NCI-H187 treated with DMSO at 0.1 percent for 48 hours (cell line): ENCODE results near the gene SNAPC4.
"Not testable (repeated sequence)": the region's sequence is repeated elsewhere in the genome, so short reads cannot be mapped to it uniquely, and the experiment has no call there.

Source experiments
- DNase-seq: peaks from one replicate; lab custom pipeline; 2025; lab: John Stamatoyannopoulos, UW

The SNAPC4 gene

DNA sequence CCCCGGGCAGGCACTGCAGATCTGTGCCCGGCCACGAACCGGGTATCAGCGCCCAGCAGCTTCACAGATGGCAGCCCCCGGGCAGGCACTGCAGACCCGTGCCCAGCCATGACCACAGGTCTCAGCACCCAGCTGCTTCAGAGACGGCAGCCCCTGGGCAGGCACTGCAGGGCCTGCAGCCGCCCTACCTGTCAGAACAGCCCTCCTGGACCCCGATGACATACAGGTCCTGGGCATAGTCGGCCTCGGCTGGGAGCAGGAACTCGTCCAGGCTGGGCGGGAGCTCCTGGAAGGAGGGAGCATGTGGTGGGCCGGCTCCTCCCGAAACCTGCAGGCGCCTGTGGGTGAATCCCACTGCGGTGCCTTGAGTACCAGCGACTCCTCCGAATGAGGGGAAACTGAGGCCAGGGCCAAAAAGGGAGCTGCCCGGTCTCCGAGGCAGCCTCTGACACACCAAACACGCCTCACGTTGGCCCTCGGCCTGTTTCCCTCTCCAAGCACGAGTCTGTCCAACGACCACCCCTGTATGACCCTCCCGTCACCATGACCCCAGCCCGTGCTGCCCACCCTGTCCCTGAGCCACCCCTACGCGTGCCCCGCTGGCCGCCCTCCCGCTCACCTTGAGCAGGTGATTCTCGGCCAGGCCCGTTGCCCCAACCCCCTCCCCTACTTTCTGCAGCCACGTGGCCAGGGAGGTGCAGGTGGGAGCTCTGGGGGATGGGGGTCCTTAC, 34.0 kb upstream of the SNAPC4 start:
- DNase-seq = no peak

DNA sequence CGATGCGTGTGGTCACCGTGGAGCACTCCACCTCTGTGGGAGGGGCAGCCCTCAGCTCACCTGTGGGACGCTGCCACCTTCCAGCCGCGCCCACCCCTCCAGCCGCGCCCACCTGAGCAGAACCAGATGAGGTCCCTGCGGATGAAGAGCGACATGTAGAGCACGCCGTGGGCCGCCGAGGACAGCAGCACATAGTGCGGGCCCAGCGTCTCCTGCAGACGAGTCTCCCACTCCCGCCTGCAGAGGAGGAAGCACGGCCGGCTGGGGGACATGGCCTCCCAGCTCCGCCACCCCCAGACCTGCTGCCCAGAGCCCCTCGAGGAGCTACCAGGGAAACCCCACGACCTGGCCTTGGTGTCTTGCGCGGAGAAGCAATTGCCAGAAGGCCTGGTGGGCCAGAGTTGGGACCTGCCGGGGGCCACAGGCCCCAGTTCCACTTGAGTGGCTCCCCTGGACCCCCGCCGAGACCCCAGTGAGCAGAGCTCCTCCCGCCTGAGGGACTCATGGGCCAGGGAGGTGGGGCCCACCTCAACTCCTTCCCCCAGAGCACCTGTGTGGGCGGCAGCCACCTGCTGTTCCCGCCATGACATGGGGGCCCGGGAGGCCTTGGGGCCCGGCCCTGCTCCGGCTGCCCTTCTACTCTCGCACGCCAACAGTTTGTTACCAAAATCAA, 33.2 kb upstream of the SNAPC4 start:
- no peak for DNase-seq

DNA sequence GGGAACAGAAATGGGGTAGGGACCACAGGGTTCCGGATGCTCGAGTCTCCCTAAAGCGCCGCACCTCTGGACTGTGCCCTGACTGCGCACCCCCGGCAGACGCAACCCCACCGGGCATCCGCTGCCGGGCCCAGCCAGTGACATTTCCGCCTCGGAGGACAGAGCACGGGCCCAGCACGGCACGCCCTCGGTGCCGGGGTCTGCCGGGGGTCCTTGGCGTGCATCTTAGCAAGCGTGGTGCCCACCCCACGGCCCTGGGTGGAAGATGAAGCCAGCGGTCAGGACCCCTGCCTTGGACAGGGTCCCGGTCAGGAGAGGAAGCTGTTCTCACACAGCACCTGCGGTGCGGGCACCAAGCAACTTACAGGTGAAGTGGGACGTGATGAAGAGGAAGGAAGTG, 32.6 kb upstream of the SNAPC4 start:
- no peak for DNase-seq

DNA sequence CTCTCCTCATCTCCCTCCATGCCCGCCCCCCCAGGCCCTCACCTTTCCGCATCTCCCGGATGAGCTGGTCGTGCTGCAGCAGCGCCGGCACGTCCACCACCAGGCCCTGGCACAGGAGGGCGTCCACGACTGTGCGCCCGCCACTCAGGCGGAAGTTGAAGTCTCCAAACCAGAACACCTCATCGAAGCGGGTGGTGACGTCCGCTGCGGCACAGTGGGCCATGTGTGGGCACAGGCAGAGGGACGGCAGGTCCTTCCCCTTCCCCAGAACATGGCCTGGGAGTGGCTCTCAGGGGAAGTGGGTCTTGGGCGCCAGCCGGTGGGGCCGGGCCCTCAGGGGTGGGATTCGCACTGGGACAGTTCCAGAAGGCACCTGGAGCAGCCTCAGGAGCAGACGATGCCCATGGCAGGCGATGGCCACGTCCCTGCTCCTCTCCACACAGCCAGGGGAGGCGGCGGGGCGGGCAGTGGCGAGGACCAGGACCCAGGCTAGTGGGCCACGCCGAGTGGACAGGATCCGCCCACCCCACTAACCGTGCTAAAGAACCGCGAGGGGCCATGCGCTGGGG, 31.9 kb upstream of the SNAPC4 start:
- no peak for DNase-seq

DNA sequence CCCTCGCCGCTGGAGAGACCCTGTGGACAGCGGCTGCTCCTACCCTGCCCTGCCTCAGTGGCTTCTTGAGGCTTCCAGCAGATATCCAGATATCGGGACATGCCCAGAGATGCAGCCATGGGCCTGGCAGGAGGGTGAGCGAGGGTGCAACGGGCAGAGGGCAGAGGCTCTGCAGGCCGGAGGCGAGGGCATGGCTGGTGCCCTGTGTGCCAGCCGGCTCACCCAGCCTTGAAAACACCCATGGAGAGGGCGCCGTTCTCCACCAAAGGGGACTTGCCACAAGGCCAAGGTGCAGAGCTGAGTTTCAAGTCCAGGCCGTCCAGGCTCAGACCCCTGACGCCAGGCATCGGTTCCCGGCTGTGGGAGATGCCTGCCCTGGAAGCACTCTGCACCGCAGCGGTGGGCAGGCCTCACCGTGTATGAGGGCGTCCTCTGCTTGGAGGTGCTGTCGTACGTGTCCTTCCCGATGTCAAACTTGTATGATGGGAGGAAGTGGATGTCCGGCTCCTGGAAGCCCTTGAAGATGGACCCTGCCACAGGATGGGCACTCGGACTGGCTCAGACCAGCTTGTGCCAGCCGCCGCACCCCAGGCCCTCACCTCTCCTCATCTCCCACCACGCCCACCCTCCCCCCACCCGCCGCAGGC, 30.7 kb upstream of the SNAPC4 start:
- no peak for DNase-seq

DNA sequence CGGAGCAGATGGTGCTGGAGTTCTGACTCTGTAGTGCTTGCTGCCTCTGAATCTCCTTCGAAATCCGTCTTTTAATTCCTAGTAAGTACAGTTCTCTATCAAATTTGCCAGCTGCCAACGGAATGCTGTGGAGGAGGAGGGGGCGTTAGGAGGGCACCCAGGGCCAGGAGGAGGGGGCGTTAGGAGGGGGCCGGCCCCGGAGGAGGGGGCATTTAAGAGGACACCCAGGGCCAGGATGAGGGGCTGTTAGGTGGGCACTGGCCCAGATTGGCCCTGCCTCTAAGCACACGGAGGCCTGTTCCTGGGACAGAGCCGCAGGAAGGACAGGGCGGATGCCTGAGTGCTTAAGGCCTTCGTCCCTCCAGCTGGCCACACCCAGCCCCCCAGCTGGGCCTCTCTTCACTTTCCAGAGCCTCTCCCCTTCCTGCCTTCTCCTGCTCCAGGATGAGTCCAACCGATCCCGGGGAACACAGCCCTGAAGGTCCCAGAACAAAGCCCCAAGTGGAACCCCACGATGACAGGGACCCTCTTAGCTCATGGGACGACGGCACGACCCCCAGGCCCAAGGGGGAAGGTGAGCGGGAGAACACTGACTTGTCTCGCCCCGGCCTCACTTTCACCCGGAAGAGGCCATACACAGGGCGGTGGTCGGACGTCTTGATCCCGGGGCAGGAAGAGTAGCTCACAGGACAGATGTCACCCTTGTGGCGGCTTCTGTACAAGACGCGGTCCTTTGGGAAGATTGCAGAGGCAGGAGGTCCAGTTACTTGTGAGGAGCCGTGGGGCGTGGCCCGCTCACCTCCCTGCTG, 29.9 kb upstream of the SNAPC4 start:
- DNase-seq = no peak

DNA sequence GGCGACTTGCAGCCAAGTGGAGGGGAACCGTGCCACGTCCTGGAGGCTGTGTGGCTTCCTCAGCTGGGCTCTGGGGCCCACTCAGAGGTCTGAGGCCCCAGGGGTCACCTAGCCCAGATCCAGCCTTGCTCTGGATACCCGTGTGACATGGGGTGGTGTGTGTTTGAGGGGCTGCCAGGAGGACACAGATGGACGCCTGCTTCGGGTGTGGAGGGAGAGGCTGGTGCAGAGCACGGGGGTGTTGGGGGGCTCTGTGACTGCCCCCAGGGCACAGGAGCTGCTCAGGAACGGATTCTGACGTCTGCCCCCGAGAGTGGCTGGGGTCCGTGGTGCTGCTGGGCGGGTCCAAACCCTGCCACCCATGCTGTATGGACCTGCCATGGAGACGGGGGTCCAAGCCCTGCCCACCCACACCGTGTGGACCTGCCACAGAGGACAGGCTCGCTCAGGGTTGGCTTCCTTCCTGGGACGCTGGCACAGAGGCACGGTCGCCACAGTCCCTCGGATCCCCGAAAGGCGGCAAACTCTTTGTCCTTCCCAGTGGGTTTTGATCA, 29.2 kb upstream of the SNAPC4 start:
- no peak for DNase-seq

DNA sequence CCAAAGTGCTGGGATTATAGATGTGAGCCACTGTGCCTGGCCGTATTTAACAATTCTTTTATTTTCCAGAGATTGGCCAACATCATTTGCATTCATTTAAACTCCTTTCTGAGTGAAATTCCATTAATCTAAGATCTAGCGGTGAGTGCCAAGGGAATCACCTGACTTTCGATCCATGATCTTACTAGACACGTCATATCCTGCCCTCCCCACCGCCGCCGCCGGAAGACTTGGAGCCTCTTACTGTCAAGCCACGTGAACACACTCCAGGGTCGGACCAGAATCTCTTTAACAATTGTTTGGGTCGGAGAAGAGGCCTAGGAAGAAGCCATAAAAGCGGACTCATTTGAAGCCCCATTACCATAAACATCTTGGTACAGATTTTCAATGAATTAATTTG, 26.8 kb upstream of the SNAPC4 start:
- DNase-seq = no peak

DNA sequence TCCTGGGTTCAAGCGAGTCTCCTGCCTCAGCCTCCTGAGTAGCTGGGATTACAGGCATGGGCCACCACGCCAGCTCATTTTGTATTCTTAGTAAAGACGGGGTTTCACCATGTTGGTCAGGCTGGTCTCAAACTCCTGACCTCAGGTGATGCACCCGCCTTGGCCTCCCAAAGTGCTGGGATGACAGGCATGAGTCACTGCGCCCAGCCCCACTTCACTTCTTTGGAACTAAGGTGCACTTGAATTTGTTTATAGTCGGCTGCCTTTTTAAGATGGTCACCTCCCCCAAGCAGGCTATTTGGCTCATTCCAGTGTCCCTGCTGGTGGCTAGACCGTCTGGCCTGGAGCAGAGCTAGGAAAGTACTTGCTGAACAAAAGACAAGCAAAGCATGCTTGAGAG, 25.4 kb upstream of the SNAPC4 start:
- DNase-seq = not testable (repeated sequence)

DNA sequence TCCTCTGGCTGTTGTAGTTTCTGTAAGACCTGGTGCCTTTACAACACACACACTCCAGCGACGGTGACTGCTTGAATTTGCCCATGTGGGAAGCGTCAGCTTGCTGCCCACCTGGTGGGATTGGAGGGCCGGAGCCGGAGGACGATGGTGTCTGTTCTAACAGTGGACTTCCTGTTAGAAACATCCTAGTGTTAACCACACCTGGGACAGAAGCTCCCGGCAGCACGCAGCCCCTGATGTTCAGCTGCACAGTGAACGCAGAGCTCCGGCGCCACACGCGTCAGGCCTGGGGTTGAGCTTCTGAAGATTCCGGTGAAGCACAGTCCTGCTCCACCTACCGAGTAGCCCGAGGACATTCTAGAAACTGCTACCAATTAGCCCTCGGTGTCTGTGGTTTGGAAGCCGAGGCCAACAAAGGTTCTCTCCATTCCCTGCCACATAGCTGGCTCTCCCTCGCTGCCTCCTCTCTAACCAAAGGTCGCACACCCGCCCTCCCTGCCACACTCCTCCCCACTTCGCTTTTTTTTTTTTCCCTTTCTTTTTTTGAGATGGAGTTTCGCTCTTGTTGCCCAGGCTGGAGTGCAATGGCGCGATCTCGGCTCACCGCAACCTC, 24.9 kb upstream of the SNAPC4 start:
- DNase-seq = no peak

DNA sequence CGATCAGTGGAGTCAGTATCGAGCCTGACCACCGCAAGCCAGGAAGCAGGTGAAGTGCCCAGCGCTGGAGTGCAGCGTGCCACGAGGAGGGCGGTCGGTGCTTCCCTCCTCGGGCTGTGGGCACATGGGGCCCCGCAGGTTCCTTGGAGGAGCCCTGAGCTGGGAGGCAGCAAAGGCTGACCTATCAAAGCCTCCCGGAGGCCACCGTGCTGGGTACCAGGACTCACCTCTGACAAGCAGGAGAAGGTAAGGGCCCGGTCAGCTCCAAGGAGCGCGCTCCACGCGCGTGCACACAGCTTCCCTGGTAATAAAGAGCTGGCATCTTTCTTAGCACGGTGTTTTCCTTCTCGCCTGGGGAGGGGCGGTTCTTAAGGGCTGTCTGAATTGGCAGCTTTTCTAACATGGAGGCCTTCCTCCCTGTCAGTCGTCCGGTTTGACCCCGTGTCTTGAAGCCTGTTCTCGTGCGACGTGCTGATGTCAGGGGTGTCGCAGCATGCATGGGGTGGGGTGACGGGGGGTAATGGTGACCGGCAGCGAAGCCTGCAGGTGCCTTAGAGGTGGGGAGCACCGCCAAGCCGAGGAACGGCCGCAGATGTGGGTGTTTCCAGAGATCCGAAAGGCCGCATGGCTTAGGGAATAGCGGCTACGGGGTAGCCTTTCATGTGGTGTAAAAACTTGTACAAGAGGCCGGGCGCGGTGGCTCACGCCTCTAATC, 23.6 kb upstream of the SNAPC4 start:
- no peak for DNase-seq

DNA sequence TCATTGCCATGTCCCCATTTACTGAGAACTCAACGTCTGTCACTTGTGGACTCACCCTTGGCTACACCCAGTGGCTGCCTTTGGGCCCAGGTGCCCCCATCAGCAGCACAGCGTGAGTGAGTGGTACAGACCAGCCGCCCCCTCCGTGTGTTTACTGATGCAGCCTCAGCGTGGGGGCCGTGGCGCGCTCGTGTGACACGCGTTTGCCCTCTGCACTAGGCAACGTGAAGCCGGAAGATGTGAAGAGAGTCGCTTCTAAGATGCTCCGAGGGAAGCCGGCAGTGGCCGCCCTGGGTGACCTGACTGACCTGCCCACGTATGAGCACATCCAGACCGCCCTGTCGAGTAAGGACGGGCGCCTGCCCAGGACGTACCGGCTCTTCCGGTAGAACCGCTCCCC, 22.9 kb upstream of the SNAPC4 start:
- DNase-seq = no peak

DNA sequence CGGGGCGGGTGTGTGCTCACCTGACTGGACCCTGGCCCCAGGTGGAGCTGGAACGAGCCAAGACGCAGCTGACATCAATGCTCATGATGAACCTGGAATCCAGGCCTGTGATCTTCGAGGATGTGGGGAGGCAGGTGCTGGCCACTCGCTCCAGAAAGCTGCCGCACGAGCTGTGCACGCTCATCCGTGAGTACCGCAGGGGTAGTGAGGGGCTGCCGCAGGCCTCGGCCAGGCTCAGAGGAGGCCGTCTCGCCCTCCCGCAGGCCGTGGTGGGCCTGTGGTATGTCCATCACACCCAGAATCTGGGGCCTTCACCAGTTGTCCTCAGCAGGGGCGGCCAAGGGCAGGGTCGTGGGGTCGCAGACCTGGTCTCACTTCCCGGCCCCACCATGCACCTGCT, 21.8 kb upstream of the SNAPC4 start:
- no peak for DNase-seq

DNA sequence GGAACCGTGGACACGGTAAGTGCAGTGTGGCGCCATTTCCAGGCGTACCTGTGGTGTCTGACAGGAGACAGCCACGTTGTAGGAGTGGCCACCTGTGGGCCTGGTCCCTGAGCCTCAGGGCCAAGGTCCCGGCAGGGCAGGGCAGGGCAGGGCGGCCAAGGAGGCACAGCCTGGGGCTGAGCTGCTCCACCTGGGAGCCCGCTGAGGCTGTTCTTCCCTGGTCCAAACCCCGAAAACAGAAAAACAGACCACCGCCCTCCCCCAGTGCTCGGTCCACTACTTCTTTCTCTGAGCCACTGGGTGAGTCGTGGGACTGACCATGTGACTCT, 19.1 kb upstream of the SNAPC4 start:
- no peak for DNase-seq

DNA sequence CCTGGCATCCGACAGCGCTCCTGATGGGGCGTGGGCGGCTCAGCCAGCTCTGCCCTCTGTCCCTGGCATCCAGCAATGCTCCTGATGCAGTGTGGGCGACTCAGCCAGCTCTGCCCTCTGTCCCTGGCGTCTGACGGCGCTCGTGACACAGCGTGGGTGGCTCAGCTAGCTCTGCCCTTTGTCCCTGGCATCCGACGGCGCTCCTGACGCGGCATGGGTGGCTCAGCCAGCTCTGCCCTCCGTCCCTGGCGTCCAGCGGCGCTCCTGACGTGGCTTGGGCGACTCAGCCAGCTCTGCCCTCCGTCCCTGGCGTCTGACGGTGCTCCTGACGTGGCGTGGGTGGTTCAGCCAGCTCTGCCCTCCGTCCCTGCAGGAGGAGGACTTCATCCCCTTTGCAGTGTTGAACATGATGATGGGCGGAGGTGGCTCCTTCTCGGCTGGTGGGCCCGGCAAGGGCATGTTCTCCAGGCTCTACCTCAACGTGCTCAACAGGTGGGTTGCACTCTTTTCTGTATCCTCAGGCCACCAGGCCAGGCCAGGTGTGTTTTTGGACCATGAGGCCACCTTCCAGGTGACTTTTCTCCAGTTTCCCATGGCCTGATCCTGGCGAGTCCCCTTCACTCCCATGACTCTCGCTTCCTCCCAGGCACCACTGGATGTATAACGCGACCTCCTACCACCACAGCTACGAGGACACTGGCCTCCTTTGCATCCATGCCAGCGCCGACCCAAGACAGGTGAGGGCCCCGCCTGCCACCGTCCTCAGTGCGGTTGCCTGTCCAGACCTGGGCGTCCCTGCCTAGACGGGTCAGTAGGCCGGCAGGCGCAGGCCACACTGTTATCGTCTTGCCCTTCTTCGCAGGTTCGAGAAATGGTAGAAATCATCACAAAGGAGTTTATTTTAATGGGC, 18.5 kb upstream of the SNAPC4 start:
- no peak for DNase-seq

DNA sequence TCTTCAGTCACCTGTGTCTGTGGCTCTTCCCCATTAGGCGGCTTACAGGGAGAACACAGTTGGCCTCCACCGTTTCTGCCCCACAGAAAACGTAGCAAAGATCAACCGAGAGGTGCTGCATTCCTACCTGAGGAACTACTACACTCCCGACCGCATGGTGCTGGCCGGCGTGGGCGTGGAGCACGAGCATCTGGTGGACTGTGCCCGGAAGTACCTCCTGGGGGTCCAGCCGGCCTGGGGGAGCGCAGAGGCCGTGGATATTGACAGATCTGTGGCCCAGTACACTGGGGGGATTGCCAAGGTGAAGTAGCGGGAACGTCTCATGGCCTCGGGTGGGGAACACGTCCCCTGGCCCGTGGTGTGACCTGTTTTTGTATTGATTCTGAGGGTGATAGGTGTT, 16.9 kb upstream of the SNAPC4 start:
- DNase-seq = no peak

DNA sequence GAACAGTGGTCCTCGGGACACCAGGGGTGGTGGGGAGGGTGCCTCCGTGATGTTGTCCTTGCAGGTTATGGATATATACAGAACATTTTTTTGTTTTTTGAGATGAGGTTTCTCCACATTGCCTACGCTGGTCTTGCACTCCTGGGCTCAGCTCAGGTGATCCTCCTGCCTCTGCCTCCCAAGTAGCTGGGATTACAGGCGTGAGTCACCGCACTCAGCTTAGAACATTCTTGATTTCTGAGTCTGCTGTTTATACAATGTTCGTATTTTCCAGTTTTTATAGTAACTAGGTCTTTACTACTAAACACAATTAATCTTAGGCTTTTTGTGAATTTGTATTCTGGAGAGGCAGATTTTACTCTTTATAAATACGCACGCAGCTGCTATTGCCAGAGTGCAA, 16.5 kb upstream of the SNAPC4 start:
- DNase-seq = no peak

DNA sequence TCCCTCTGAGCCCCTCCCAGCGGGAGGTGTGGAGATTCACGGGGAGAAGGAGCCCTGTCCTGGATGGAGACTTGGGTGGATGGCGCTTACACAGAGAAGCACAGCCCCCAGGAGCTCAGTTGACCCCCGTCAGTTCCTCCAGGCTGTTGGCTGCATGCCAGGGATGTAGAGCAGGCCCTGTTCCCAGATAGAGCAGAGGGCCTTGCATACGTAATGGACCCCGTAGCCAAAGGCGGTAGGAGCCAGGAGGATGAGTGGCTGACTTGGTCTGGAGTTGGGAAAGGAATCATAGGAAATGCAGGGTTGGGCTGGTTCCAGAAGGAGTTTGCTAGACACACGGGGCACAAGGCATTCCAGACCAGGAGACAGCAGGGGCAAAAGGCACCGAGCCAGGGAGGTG, 13.0 kb upstream of the SNAPC4 start:
- no peak for DNase-seq

DNA sequence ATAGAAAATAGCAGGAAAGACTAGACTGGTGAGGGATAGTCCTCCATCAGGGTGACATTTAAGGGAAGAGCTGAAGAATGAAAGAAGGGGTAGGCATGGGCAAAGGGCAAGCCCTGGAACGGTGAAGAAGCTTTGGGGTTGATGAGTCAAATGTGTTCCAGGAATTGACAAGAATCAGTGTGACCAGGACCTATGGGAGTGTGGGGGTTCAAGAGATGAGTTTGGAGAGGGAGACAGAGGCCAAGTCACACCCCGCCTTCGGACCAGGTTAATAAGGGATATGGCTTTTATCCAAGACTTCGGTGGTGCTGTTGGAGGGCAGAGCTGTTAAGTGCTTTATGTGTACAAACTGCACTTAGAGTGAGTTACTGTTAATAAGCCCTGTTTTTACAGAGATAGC, 11.4 kb upstream of the SNAPC4 start:
- no peak for DNase-seq
